SK-N-SH treated with all-trans-retinoic acid at 6 μM for 48 hours (cell line): Measurements from ENCODE around the gene ARHGEF11.

Source experiments
- ARNTL ChIP-seq: fragments of 450-650 bp; formaldehyde crosslinking; IDR thresholded peaks from 2 replicates; pipeline ENCODE4 v1.5.0; 2020; ENCODE audit warnings: low read depth, mild to moderate bottlenecking, moderate library complexity, borderline replicate concordance
- CREB5 ChIP-seq: fragments of 250-450 bp; sonication (Bioruptor Pico); IDR thresholded peaks from 2 replicates; pipeline ENCODE4 v1.5.1; 2020; ENCODE audit warnings: low read depth, mild to moderate bottlenecking, moderate library complexity
- CSRNP3 ChIP-seq: fragments of 250-450 bp; sonication (Bioruptor Pico); IDR thresholded peaks from 2 replicates; pipeline ENCODE4 v1.5.1; 2021; ENCODE audit warnings: mild to moderate bottlenecking, moderate library complexity
- PATZ1 ChIP-seq: fragments of 250-450 bp; sonication (Bioruptor Pico); IDR thresholded peaks from 2 replicates; pipeline ENCODE4 v1.8.0; 2020; ENCODE audit warnings: mild to moderate bottlenecking, moderate library complexity, borderline replicate concordance
- RARB ChIP-seq: fragments of 250-450 bp; sonication (Bioruptor Pico); IDR thresholded peaks from 2 replicates; pipeline ENCODE4 v1.8.0; 2021; ENCODE audit warnings: mild to moderate bottlenecking, moderate library complexity
- TOX ChIP-seq: fragments of 250-450 bp; sonication (Bioruptor Pico); IDR thresholded peaks from 2 replicates; pipeline ENCODE4 v1.8.0; 2021; ENCODE audit warnings: mild to moderate bottlenecking, moderate library complexity, borderline replicate concordance
- ZFP30 ChIP-seq: fragments of 450-650 bp; formaldehyde crosslinking; IDR thresholded peaks from 2 replicates; pipeline ENCODE4 v1.5.0; 2022; ENCODE audit warnings: mild to moderate bottlenecking, moderate library complexity
- ZNF565 ChIP-seq: fragments of 450-650 bp; formaldehyde crosslinking; conservative IDR thresholded peaks from 2 replicates; pipeline ENCODE4 v1.5.0; 2020; ENCODE audit warnings: low read depth, mild to moderate bottlenecking, moderate library complexity
- ZNF70 ChIP-seq: fragments of 450-650 bp; formaldehyde crosslinking; IDR thresholded peaks from 2 replicates; pipeline ENCODE4 v1.5.0; 2020; ENCODE audit warnings: mild to moderate bottlenecking, moderate library complexity

- TF ChIP-seq CREB5 (CRISPR knock-in tag) (no peak), ZNF70 (CRISPR knock-in tag) (no peak), ZFP30 (no peak), CSRNP3 (CRISPR knock-in tag) (no peak), TOX (no peak), ZNF565 (CRISPR knock-in tag) (no peak), RARB (no peak), ARNTL (CRISPR knock-in tag) (no peak), PATZ1 (CRISPR knock-in tag) (no peak)
Observed at GRCh38 chr1:157006676-157007075, 38.9 kb downstream of the ARHGEF11 start.
